Body of pancreas (tissue), 4 donors: ENCODE data around the gene RMND1.

Experiments
- CTCF ChIP-seq, 7 experiments: fragments of 450-650 bp in 4 of 7; fragments of 200-600 bp in 3 of 7; sonication (generic) in 3 of 7; IDR thresholded peaks; one replicate each; pipeline ENCODE4 v1.5.1; 2016 to 2019; ENCODE audit warnings: antibody characterized with exemption in 7 of 7
- POLR2A ChIP-seq, 3 donors: fragments of 450-650 bp; IDR thresholded peaks; one replicate each; pipeline ENCODE4 v1.6.1; 2016; ENCODE audit warnings: antibody characterized with exemption in 3 of 3, mild to moderate bottlenecking in 2 of 3

- TF ChIP-seq POLR2A (IDR thresholded peaks at IDR 0.05) (no peak), CTCF (IDR thresholded peaks at IDR 0.05) (no peak)
Observed at GRCh38 chr6:151436300-151436699, 15.6 kb downstream of the RMND1 start.
